RWPE2 (cell line): ENCODE measurements around the gene COL26A1.

ENCODE experiments used
- ATAC-seq: fragments of 200-7000 bp; cut with Tn5 transposase; 3 replicates; pipeline ENCODE4 v1.9.1; 2021; ENCODE audit warnings: low read depth
- DNase-seq: peaks from one replicate; pipeline ENCODE4 v3.0.0-alpha.2; 2020; ENCODE audit warnings: low spot score
- H3K27ac ChIP-seq: fragments of 450-650 bp; 2 replicates; pipeline ENCODE4 v1.5.1; 2017; ENCODE audit warnings: mild to moderate bottlenecking; ENCODE audit not compliant: poor library complexity, severe bottlenecking
- H3K27me3 ChIP-seq: fragments of 250-450 bp; sonication (Bioruptor Pico); 2 replicates; pipeline ENCODE4 v1.5.1; 2021; ENCODE audit warnings: mild to moderate bottlenecking, moderate library complexity; ENCODE audit not compliant: insufficient read depth, poor library complexity, severe bottlenecking
- H3K36me3 ChIP-seq: fragments of 250-450 bp; sonication (Bioruptor Pico); 2 replicates; pipeline ENCODE4 v1.5.1; 2020; ENCODE audit warnings: low read depth, mild to moderate bottlenecking, moderate library complexity
- H3K4me1 ChIP-seq: fragments of 250-450 bp; sonication (Bioruptor Pico); 2 replicates; pipeline ENCODE4 v1.5.1; 2021; ENCODE audit warnings: mild to moderate bottlenecking, moderate library complexity; ENCODE audit not compliant: insufficient read depth, poor library complexity, severe bottlenecking
- H3K4me3 ChIP-seq: fragments of 250-450 bp; sonication (Bioruptor Pico); 2 replicates; pipeline ENCODE4 v1.5.1; 2021; ENCODE audit warnings: mild to moderate bottlenecking, moderate library complexity; ENCODE audit not compliant: severe bottlenecking
- H3K9me3 ChIP-seq: fragments of 250-450 bp; sonication (Bioruptor Pico); 2 replicates; pipeline ENCODE4 v1.5.1; 2021; ENCODE audit warnings: mild to moderate bottlenecking, moderate library complexity; ENCODE audit not compliant: severe bottlenecking
- CTCF ChIP-seq: fragments of 450-650 bp; IDR thresholded peaks from one replicate; pipeline ENCODE4 v1.5.1; 2017; ENCODE audit warnings: mild to moderate bottlenecking, moderate library complexity; ENCODE audit not compliant: poor library complexity, severe bottlenecking

COL26A1 gene

GRCh38 chr7:101362334-101363195, at the start of gene COL26A1:
Gene COL26A1, plus strand, starts transcription at chr7:101362875. Its CDS starts 158 bp downstream, at chr7:101363033.
- peak within 1 kb of the TSS; percentile 39 for H3K4me3 ChIP-seq
- no peaks in the 10 kb centered on the region for H3K4me1 ChIP-seq
- H3K27me3 ChIP-seq: peaks cover 13% of the 10 kb centered on the region
- no peaks in the 10 kb centered on the region for H3K36me3 ChIP-seq
- no peak for DNase-seq
- no peaks in the 10 kb centered on the region for H3K9me3 ChIP-seq
- peak; percentile 73 for ATAC-seq
- no peak within 1 kb of the TSS for H3K27ac ChIP-seq
- no peak for TF ChIP-seq CTCF

GRCh38 chr7:101315336-101315735, 47.3 kb upstream of the COL26A1 start:
- Histone ChIP-seq H3K9me3 (peaks cover 3% of the 10 kb centered on the region), H3K27me3 (no peaks in the 10 kb centered on the region), H3K27ac (no peak overlapping the region), H3K36me3 (peaks cover 39% of the 10 kb centered on the region), H3K4me3 (no peak overlapping the region), H3K4me1 (no peaks in the 10 kb centered on the region)
- ATAC-seq (no peak), DNase-seq (no peak)
- peak; percentile 76 for TF ChIP-seq CTCF

GRCh38 chr7:101319401-101319800, 43.3 kb upstream of the COL26A1 start:
- ATAC-seq (no peak), DNase-seq (no peak)
- Histone ChIP-seq H3K9me3 (no peaks in the 10 kb centered on the region), H3K27ac (no peak overlapping the region), H3K4me3 (no peak overlapping the region), H3K4me1 (no peaks in the 10 kb centered on the region), H3K27me3 (no peaks in the 10 kb centered on the region), H3K36me3 (peaks cover 24% of the 10 kb centered on the region)
- no peak for TF ChIP-seq CTCF

GRCh38 chr7:101321491-101322401, 40.9 kb upstream of the COL26A1 start, which contains the start of gene IFT22:
Gene IFT22, minus strand, starts transcription at chr7:101321812. Its CDS starts 103 bp downstream, at chr7:101321709.
- DNase-seq: peak; percentile 91
- Histone ChIP-seq H3K27me3 (no peaks in the 10 kb centered on the region), H3K4me1 (no peaks in the 10 kb centered on the region), H3K36me3 (peaks cover 7% of the 10 kb centered on the region; the same call in 1 of the 2 replicates), H3K4me3 (peak within 1 kb of the TSS; percentile 81), H3K27ac (peak within 1 kb of the TSS; percentile 25), H3K9me3 (no peaks in the 10 kb centered on the region)
- ATAC-seq: peak; percentile 95
- peak; percentile 61 for TF ChIP-seq CTCF
